K562 (cell line): ENCODE data around the gene SLK. TPM values are rescaled to one million over a fixed set of nuclear protein-coding genes. Genes with fewer than 3 reads are reported as not detected.

Experiments used
- E2F3 ChIP-seq: fragments of 250-450 bp; sonication (Bioruptor Pico); IDR thresholded peaks from 2 replicates; pipeline ENCODE4 v1.4.0; 2020; ENCODE audit warnings: mild to moderate bottlenecking
- KDM4B ChIP-seq, 2 experiments: fragments of 450-650 bp in 1 of 2; sonication (generic) in 1 of 2; IDR thresholded peaks; 2 replicates each; pipeline ENCODE4 v1.6.1; 2016 to 2017; ENCODE audit warnings: borderline replicate concordance in 2 of 2, antibody characterized with exemption in 1 of 2, low read depth in 1 of 2, mild to moderate bottlenecking in 1 of 2
- POLR2AphosphoS2 ChIP-seq: IDR thresholded peaks from 2 replicates; pipeline ENCODE4 v1.6.1; 2012; ENCODE audit warnings: low read length, improper control_type of control experiment
- SETDB1 ChIP-seq: IDR thresholded peaks from one replicate; pipeline ENCODE4 v1.6.1; 2012; ENCODE audit warnings: low read length, control low read depth, inconsistent platforms
- SMARCC2 ChIP-seq: fragments of 450-650 bp; IDR thresholded peaks from 2 replicates; pipeline ENCODE4 v1.6.1; 2017; ENCODE audit warnings: antibody characterized with exemption, moderate library complexity, mild to moderate bottlenecking, low read depth
- TAF15 ChIP-seq: fragments of 200-400 bp; formaldehyde crosslinking; IDR thresholded peaks from 2 replicates; pipeline ENCODE4 v1.6.1; 2017; ENCODE audit warnings: mild to moderate bottlenecking, low read depth, low read length, moderate library complexity
- XRCC4 ChIP-seq: IDR thresholded peaks from one replicate; pipeline ENCODE4 v1.6.1; 2011; ENCODE audit not compliant: insufficient read depth, insufficient read length; ENCODE audit errors: extremely low read depth
- ZNF232 ChIP-seq: sonication (generic); formaldehyde crosslinking; IDR thresholded peaks from 2 replicates; pipeline ENCODE4 v1.8.0; 2022; ENCODE audit warnings: mild to moderate bottlenecking, missing genetic modification reagents
- ZNF764 ChIP-seq: fragments of 250-450 bp; sonication (Bioruptor Pico); IDR thresholded peaks from 2 replicates; pipeline ENCODE4 v1.4.0; 2020; ENCODE audit warnings: low read depth, mild to moderate bottlenecking, moderate library complexity
- polyA plus RNA-seq, 8 experiments: library from polyadenylated mRNA; depleted of rRNA in 4 of 8; stranded (reverse) in 5 of 8; unstranded in 3 of 8; fragments of >200 nt; fragmentation: Nextera tagmentation in 2 of 8; fragmentation: Illumina TruSeq in 1 of 8; extraction: Ambion mirVana in 2 of 8; extraction: Trizol in 1 of 8; gene quantifications; 2 replicates each; pipeline versions ENCODE4 v1.2.1 to v1.2.3, GENCODE V29; 2011 to 2014; ENCODE audit warnings: inconsistent platforms in 1 of 8, missing spikeins in 1 of 8
- total RNA-seq, 7 experiments: library from RNA; depleted of rRNA in 6 of 7; stranded (reverse); fragments of >200 nt in 6 of 7; fragmentation: Illumina TruSeq in 2 of 7; extraction: Trizol in 2 of 7; gene quantifications; 2 replicates each; pipeline versions ENCODE4 v1.2.1 to v1.2.3, GENCODE V29; 2011 to 2021; ENCODE audit warnings: low replicate concordance in 1 of 7
- TF ChIP-seq, protein P1 (sequence below), 3 experiments: fragments of 200-800 bp in 1 of 3; sonication (Bioruptor generic) in 1 of 3; sonication (generic) in 1 of 3; formaldehyde crosslinking in 1 of 3; IDR thresholded peaks; 2 replicates each; pipeline versions ENCODE4 v1.6.1 to v1.8.0; 2016 to 2022; ENCODE audit warnings: mild to moderate bottlenecking in 2 of 3, missing compliant biosample characterization in 2 of 3, missing genetic modification characterization in 2 of 3, missing genetic modification reagents in 1 of 3
- TF ChIP-seq, protein P2 (sequence below): sonication (generic); formaldehyde crosslinking; IDR thresholded peaks from 2 replicates; pipeline ENCODE4 v1.8.0; 2023; ENCODE audit warnings: mild to moderate bottlenecking, missing genetic modification reagents
- TF ChIP-seq, protein P3 (sequence below): IDR thresholded peaks from 2 replicates; pipeline ENCODE4 v1.6.1; 2011; ENCODE audit warnings: borderline replicate concordance, low read depth, mild to moderate bottlenecking, moderate library complexity, low read length; ENCODE audit not compliant: insufficient read depth, poor library complexity, severe bottlenecking
- TF ChIP-seq, protein P4 (sequence below): sonication (generic); formaldehyde crosslinking; IDR thresholded peaks from 2 replicates; pipeline ENCODE4 v1.8.1; 2023; ENCODE audit warnings: mild to moderate bottlenecking, missing genetic modification reagents
- TF ChIP-seq, protein P5 (sequence below): IDR thresholded peaks from 2 replicates; pipeline ENCODE4 v1.6.1; 2012; ENCODE audit warnings: low read depth, low read length, improper control_type of control experiment, borderline replicate concordance

Gene SLK
- total and polyA plus RNA-seq, 9 of the 15 experiments (the other 6 are each of a cell fraction or from before 2014, with no cell fraction given): 8.2 to 40.0 (median 23.4) TPM

DNA sequence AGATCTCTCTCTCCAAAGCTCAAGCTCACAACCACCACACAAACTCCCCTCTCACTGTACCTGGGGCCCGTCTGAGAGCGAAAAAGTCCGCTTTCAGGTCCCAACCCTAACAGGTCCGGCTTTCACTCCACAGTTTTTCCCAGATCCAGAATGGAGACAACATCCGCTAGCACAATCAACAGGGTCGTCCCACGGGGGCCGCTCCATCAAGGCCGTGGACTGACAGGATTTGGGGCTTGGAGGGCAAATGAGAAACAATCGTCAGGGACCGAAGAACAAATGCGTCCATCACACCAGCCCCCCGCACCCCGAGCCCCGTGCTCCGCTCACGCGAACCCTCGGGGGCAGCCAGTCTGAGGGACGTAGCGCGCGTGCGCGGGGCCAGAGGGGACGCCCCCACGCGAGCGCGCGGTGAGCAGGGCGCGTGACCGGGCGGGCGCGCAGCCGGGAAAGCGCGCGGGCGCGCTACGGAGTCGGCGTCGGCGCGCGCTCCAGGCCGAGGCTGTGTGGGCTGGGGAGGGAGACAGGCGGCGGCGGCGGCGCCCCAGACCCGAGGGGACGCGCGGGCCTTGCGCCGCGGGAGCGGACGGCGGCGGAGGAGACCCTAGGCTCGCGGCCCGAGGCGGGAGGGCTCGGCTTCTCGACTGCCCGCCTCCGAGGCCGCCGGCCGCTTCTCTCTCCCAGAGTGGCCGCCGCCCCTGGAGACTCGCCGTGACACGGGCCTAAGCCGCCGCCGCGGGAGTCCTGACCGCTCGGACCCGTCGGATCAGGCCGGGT lies at the start of gene SLK (continued):
- TF ChIP-seq, protein P1, sequence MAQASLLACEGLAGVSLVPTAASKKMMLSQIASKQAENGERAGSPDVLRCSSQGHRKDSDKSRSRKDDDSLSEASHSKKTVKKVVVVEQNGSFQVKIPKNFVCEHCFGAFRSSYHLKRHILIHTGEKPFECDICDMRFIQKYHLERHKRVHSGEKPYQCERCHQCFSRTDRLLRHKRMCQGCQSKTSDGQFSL (CRISPR knock-in tag; IDR thresholded peaks at IDR 0.05): peak; percentile 41; the same call in 1 of the 2 replicates
- TF ChIP-seq, protein P1 (tag; IDR thresholded peaks at IDR 0.05): no peak
- TF ChIP-seq, protein P2, sequence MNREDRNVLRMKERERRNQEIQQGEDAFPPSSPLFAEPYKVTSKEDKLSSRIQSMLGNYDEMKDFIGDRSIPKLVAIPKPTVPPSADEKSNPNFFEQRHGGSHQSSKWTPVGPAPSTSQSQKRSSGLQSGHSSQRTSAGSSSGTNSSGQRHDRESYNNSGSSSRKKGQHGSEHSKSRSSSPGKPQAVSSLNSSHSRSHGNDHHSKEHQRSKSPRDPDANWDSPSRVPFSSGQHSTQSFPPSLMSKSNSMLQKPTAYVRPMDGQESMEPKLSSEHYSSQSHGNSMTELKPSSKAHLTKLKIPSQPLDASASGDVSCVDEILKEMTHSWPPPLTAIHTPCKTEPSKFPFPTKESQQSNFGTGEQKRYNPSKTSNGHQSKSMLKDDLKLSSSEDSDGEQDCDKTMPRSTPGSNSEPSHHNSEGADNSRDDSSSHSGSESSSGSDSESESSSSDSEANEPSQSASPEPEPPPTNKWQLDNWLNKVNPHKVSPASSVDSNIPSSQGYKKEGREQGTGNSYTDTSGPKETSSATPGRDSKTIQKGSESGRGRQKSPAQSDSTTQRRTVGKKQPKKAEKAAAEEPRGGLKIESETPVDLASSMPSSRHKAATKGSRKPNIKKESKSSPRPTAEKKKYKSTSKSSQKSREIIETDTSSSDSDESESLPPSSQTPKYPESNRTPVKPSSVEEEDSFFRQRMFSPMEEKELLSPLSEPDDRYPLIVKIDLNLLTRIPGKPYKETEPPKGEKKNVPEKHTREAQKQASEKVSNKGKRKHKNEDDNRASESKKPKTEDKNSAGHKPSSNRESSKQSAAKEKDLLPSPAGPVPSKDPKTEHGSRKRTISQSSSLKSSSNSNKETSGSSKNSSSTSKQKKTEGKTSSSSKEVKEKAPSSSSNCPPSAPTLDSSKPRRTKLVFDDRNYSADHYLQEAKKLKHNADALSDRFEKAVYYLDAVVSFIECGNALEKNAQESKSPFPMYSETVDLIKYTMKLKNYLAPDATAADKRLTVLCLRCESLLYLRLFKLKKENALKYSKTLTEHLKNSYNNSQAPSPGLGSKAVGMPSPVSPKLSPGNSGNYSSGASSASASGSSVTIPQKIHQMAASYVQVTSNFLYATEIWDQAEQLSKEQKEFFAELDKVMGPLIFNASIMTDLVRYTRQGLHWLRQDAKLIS (CRISPR knock-in tag): peak; percentile 66; the same call in 1 of the 2 replicates
- TF ChIP-seq XRCC4: no peak
- TF ChIP-seq E2F3: peak; percentile 66
- TF ChIP-seq POLR2AphosphoS2: no peak
- TF ChIP-seq ZNF232 (CRISPR knock-in tag): no peak
- TF ChIP-seq, protein P3, sequence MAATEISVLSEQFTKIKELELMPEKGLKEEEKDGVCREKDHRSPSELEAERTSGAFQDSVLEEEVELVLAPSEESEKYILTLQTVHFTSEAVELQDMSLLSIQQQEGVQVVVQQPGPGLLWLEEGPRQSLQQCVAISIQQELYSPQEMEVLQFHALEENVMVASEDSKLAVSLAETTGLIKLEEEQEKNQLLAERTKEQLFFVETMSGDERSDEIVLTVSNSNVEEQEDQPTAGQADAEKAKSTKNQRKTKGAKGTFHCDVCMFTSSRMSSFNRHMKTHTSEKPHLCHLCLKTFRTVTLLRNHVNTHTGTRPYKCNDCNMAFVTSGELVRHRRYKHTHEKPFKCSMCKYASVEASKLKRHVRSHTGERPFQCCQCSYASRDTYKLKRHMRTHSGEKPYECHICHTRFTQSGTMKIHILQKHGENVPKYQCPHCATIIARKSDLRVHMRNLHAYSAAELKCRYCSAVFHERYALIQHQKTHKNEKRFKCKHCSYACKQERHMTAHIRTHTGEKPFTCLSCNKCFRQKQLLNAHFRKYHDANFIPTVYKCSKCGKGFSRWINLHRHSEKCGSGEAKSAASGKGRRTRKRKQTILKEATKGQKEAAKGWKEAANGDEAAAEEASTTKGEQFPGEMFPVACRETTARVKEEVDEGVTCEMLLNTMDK: no peak
- TF ChIP-seq KDM4B (IDR thresholded peaks at IDR 0.05; ENCODE audit: borderline replicate concordance in 2 of 2, low read depth in 1 of 2): no peak
- no peak for TF ChIP-seq SETDB1
- no peak for TF ChIP-seq SMARCC2
- TF ChIP-seq ZNF764: no peak
- TF ChIP-seq, protein P4, sequence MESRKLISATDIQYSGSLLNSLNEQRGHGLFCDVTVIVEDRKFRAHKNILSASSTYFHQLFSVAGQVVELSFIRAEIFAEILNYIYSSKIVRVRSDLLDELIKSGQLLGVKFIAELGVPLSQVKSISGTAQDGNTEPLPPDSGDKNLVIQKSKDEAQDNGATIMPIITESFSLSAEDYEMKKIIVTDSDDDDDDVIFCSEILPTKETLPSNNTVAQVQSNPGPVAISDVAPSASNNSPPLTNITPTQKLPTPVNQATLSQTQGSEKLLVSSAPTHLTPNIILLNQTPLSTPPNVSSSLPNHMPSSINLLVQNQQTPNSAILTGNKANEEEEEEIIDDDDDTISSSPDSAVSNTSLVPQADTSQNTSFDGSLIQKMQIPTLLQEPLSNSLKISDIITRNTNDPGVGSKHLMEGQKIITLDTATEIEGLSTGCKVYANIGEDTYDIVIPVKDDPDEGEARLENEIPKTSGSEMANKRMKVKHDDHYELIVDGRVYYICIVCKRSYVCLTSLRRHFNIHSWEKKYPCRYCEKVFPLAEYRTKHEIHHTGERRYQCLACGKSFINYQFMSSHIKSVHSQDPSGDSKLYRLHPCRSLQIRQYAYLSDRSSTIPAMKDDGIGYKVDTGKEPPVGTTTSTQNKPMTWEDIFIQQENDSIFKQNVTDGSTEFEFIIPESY (CRISPR knock-in tag): no peak
- no peak for TF ChIP-seq TAF15
- TF ChIP-seq, protein P5, sequence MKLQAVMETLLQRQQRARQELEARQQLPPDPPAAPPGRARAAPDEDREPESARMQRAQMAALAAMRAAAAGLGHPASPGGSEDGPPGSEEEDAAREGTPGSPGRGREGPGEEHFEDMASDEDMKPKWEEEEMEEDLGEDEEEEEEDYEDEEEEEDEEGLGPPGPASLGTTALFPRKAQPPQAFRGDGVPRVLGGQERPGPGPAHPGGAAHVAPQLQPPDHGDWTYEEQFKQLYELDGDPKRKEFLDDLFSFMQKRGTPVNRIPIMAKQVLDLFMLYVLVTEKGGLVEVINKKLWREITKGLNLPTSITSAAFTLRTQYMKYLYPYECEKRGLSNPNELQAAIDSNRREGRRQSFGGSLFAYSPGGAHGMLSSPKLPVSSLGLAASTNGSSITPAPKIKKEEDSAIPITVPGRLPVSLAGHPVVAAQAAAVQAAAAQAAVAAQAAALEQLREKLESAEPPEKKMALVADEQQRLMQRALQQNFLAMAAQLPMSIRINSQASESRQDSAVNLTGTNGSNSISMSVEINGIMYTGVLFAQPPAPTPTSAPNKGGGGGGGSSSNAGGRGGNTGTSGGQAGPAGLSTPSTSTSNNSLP: no peak
